Suprapubic skin (tissue), 4 donors: Measurements from ENCODE around the gene NHSL2.

ENCODE experiments used
- EP300 ChIP-seq: sonication (generic); formaldehyde crosslinking; IDR thresholded peaks from one replicate; pipeline ENCODE4 v1.6.1; 2017; ENCODE audit warnings: antibody characterized with exemption
- POLR2A ChIP-seq, 2 donors: fragments of 450-650 bp; IDR thresholded peaks; one replicate each; pipeline ENCODE4 v1.6.1; 2017; ENCODE audit warnings: antibody characterized with exemption in 2 of 2, mild to moderate bottlenecking in 2 of 2, moderate library complexity in 2 of 2
- POLR2AphosphoS5 ChIP-seq, 3 donors: sonication (generic); formaldehyde crosslinking; IDR thresholded peaks; one replicate each; pipeline ENCODE4 v1.6.1; 2017; ENCODE audit warnings: antibody characterized with exemption in 3 of 3
- TF ChIP-seq, protein P1 (sequence below), 2 donors: fragments of 200-600 bp in 1 of 2; fragments of 450-650 bp in 1 of 2; sonication (generic) in 1 of 2; IDR thresholded peaks; one replicate each; pipeline ENCODE4 v1.5.1; 2016 to 2019; ENCODE audit warnings: antibody characterized with exemption in 2 of 2, mild to moderate bottlenecking in 1 of 2, moderate library complexity in 1 of 2

GRCh38 chrX:72094894-72095293 lies 184.2 kb downstream of the NHSL2 start:
- TF ChIP-seq, protein P1, sequence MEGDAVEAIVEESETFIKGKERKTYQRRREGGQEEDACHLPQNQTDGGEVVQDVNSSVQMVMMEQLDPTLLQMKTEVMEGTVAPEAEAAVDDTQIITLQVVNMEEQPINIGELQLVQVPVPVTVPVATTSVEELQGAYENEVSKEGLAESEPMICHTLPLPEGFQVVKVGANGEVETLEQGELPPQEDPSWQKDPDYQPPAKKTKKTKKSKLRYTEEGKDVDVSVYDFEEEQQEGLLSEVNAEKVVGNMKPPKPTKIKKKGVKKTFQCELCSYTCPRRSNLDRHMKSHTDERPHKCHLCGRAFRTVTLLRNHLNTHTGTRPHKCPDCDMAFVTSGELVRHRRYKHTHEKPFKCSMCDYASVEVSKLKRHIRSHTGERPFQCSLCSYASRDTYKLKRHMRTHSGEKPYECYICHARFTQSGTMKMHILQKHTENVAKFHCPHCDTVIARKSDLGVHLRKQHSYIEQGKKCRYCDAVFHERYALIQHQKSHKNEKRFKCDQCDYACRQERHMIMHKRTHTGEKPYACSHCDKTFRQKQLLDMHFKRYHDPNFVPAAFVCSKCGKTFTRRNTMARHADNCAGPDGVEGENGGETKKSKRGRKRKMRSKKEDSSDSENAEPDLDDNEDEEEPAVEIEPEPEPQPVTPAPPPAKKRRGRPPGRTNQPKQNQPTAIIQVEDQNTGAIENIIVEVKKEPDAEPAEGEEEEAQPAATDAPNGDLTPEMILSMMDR (IDR thresholded peaks at IDR 0.05) = no peak
- TF ChIP-seq EP300 = no peak
- no peak for TF ChIP-seq POLR2A (IDR thresholded peaks at IDR 0.05)
- TF ChIP-seq POLR2AphosphoS5 (IDR thresholded peaks at IDR 0.05) = no peak
